Measurements from ENCODE around the gene PLCXD3. TPM values are rescaled to one million over a fixed set of nuclear protein-coding genes. Genes with fewer than 3 reads are reported as not detected.
A peak's percentile ranks its signal among the peaks of the same experiment; 100 is the strongest.

The PLCXD3 gene
- total and polyA plus RNA-seq, 2 of the 8 experiments (the other 6 are each of a cell fraction or from before 2014, with no cell fraction given): 0.03 to 0.07 TPM

GRCh38 chr5:41410307-41410706 lies 100.1 kb downstream of the PLCXD3 start:
- Histone ChIP-seq H3K27me3 (replicated peaks in 1 of 4; ENCODE audit: control insufficient read depth in 3 of 4, extremely low read depth in 1 of 4, insufficient read depth in 3 of 4, low read length in 3 of 4) (no peaks in the 10 kb centered on the region), H3K4ac (replicated peaks; ENCODE audit: insufficient read length, low read depth, low read length) (no peak overlapping the region), H4K8ac (ENCODE audit: extremely low read depth, insufficient read depth, low read length) (no peak overlapping the region), H3K56ac (replicated peaks; ENCODE audit: insufficient read length, low read depth, low read length) (no peak overlapping the region), H3K18ac (ENCODE audit: extremely low read depth, low read length) (no peak overlapping the region), H2BK12ac (ENCODE audit: low read depth, low read length) (no peak overlapping the region), H3K79me1 (ENCODE audit: low read depth, low read length) (no peaks in the 10 kb centered on the region), H3K23ac (ENCODE audit: insufficient read length) (no peak overlapping the region), H4K5ac (ENCODE audit: insufficient read length, low read depth, low read length) (no peak overlapping the region), H3K36me3 (ENCODE audit: control insufficient read depth in 2 of 4, insufficient read depth in 4 of 4, low read length in 3 of 4) (no peaks in the 10 kb centered on the region), H2BK5ac (ENCODE audit: low read depth, low read length) (no peak overlapping the region), H2AK5ac (ENCODE audit: low read depth, low read length) (no peak overlapping the region; the same call in 1 of the 2 replicates), H3K79me2 (ENCODE audit: control insufficient read depth in 1 of 2, insufficient read depth in 2 of 2, low read length in 2 of 2) (no peaks in the 10 kb centered on the region), H3K4me3 (ENCODE audit: extremely low read depth in 1 of 4, insufficient read depth in 2 of 4, low read depth in 3 of 4, low read length in 4 of 4) (no peak overlapping the region), H3K9ac (replicated peaks in 1 of 4; ENCODE audit: extremely low read depth in 1 of 4, low read depth in 3 of 4, low read length in 3 of 4) (no peak overlapping the region), H2BK120ac (replicated peaks; ENCODE audit: low read depth, low read length) (no peak overlapping the region), H2BK15ac (ENCODE audit: low read length) (no peak overlapping the region), H3K27ac (ENCODE audit: low read depth, low read length) (no peak overlapping the region), H2BK20ac (ENCODE audit: low read length) (no peak overlapping the region), H4K20me1 (replicated peaks in 1 of 2; ENCODE audit: control insufficient read depth in 1 of 2, insufficient read depth in 2 of 2, low read length in 2 of 2) (no peaks in the 10 kb centered on the region), H3K23me2 (ENCODE audit: low read depth, low read length) (no peaks in the 10 kb centered on the region), H3K4me1 (replicated peaks in 1 of 4; ENCODE audit: control insufficient read depth in 3 of 4, insufficient read depth in 4 of 4, low read length in 3 of 4) (peaks cover 0 to 3% (median 0%) of the 10 kb centered on the region in 4 experiments; a peak in 1 of 7 replicates), H2AFZ (ENCODE audit: low read length) (peak overlapping the region; percentile 58; the same call in 1 of the 2 replicates), H4K91ac (replicated peaks; ENCODE audit: insufficient read length, low read length) (no peak overlapping the region), H3K14ac (ENCODE audit: insufficient read length) (no peak overlapping the region), H3K9me3 (ENCODE audit: insufficient read depth in 2 of 2, low read depth in 1 of 2, low read length in 1 of 2) (no peaks in the 10 kb centered on the region), H3K4me2 (ENCODE audit: insufficient read depth in 1 of 2, low read depth in 2 of 2, low read length in 2 of 2) (no peak overlapping the region)
- POLR2A ChIA-PET (ENCODE audit: partially characterized antibody): no interaction called here
- FAIRE-seq (no peak), DNase-seq (ENCODE audit: low read depth in 1 of 2, low spot score in 2 of 2) (no peak)
- 91% methylated on average over 8 of the region's 9 CpGs; no CpG with 5 or more reads in 1 of the 2 experiments for WGBS, 2 experiments (ENCODE audit: extremely low coverage in 1 of 2, insufficient coverage in 1 of 2, insufficient read length in 1 of 2, insufficient replicate concordance in 2 of 2, low coverage in 1 of 2, low lambda C conversion rate in 2 of 2, missing lambda C conversion rate in 1 of 2)
- CTCF ChIA-PET (ENCODE audit: partially characterized antibody): interaction anchor here (0.6 to 2.0 kb wide), 15 partner anchors 10 to 505 kb away, joined by 3 to 5 read pairs (median 3); no protein-coding TSS in a partner anchor
- TF ChIP-seq SP1 (IDR thresholded peaks at IDR 0.05; ENCODE audit: low read depth, low read length) (no peak), CEBPB (IDR thresholded peaks at IDR 0.05; ENCODE audit: low read depth, low read length) (peak; percentile 36; the same call in 1 of the 2 replicates)
